ENCODE measurements around the gene PPP1R37.

PPP1R37 gene

DNA sequence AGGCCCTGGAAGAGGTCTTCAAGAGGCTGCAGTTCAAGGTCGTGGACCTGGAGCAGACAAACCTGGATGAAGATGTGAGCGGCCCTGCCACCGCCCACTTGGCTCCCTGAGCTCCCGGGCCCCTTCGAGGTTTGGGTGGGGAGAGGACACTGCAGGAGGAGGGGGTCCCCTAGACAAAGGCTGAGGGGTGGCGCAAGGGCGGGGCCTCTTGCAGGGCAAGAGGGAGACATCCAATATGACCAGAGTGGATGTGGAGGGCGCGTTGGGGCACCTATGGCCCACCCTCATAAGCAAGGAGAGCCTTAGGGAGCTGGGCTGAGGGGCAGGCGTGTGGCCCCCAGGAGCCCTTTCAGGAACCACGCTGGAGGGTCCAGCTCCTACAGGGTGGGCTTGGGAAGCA lies 47.6 kb downstream of the PPP1R37 start:
- DNase-seq = no peak

DNA sequence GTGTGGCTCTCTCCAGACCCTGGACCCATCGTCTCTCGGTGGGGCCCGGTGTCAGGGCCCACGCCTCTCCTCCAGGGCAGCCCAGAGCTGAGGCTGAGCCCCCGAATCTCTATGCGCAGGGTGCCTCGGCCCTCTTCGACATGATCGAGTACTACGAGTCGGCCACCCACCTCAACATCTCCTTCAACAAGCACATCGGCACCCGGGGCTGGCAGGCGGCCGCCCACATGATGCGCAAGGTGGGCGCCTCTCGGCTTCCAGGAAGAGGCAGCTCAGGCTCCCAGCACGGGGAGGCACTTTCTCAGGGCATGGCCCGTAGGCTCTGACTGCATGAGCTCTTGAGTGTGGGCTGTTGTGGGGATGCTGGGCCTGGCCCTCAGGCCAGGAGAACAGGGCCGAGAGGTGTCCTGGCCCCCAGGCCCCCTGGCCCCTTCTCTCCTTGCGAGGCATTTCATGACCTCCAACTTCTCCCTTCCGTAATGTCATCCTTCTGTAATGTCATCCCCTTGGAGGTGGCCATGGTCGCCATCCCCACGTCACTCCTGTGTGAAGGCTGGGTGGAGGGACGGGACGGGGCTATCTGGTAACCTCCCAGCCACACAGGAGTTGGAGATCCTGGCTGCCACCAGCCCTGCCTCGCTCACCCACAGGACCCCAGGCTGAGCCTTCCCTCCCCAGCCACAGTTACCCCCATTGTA lies 48.4 kb downstream of the PPP1R37 start:
- DNase-seq = no peak

DNA sequence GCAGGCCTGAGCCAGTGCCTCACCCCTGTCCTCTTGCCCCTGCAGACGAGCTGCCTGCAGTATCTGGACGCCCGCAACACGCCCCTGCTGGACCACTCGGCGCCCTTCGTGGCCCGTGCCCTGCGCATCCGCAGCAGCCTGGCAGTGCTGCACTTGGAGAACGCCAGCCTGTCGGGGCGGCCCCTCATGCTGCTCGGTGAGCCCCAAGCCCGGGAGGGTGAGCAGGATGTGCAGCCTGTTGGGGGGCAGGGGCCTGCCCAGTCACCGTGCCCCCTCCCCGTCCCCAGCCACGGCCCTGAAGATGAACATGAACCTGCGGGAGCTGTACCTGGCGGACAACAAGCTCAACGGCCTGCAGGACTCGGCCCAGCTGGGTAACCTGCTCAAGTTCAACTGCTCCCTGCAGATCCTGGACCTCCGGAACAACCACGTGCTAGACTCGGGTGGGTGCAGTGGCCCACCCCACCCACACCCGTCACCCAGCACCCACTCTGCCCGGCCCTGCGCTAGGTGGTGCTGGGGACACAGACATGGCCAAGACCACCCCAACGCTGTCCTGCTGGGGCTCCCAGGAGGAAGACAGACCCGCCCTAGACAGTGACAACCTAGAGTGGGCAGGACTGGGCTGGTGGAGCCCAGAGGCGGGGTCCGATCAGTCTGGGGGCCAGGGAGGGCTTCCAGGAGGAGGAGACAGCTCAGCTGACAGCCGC lies 49.2 kb downstream of the PPP1R37 start:
- DNase-seq = no peak

DNA sequence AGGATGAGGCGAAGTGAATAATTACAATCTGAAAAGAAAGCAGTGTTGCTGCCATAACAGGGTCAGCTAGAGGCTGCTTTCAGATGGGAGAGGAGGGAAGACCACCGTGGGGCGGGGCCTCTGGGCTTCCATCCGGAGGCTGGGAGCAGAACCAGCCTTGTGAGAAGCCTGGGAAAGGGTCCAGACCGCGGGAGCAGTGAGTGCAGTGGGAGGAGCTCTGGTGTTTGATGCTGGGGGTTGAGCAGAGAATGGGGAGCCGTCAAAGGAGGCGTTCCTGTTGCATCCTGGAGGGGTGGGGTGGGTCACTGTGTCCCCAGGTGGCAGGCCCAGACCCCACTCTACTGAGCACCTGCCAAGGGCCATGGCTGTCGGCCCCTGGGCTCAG lies 49.7 kb downstream of the PPP1R37 start:
- DNase-seq = no peak

DNA sequence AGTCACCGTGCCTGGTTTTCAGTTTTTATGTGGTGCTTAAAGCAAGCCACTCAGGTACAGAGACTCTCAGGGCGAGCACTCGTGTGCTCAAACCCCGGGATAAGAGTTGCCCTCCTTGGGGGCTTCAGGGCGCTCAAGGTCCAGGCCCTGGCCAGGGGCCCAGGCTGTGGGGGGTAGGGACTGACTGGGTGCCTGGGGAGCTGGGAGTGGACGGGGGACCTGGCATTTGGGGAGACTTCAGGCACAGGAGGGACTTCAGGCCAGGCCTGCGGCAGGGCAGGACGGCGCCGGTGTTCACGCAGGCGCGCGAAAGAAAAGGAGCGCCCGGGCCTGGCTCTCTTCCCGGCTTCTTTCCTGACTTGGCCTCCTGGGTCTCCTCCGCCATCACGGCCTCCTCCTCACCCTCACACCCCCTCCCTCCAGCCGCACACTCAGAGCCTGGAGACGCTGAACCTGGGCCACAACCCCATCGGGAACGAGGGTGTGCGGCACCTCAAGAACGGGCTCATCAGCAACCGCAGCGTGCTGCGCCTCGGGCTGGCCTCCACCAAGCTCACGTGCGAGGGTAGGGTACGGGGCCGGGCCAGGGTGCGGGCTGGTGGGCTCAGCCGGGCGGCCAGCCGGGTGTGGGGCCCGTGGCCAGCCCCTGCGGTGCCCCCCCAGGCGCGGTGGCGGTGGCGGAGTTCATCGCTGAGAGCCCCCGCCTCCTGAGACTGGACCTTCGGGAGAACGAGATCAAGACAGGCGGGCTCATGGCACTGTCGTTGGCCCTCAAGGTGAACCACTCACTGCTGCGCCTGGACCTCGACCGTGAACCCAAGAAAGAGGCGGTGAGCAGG lies 51.7 kb downstream of the PPP1R37 start:
- DNase-seq = no peak

DNA sequence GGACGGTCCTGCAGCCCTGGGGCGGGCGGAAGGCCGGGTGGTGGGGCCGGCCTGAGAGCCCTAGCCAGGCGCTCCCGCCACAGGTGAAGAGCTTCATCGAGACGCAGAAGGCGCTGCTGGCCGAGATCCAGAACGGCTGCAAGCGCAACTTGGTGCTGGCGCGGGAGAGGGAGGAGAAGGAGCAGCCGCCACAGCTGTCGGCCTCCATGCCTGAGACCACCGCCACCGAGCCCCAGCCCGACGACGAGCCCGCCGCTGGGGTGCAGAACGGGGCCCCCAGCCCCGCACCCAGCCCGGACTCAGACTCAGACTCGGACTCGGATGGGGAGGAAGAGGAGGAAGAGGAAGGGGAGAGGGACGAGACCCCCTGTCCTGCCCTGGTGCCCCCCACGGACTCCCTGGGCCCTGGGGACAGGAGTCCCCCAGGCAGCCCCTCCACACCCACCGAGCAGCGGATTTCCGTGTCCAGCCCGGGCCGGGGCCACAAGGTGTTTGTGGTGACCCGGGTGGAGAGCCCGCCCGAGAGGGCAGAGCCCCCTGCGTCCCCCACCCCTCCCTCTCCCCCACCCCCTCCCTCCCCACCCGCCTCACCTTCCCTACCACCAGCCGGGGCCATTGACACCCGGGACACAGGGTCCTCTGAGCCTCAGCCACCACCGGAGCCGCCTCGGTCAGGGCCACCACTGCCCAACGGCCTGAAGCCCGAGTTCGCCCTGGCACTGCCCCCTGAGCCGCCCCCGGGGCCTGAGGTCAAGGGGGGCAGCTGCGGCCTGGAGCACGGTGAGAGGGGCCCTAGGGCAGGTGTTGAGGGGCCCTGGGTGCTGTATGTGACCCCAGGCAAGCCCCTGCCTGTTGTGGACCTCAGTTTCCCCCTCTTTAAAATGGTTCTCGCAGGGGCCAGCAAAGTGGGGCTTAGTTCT lies 52.6 kb downstream of the PPP1R37 start:
- DNase-seq = no peak

DNA sequence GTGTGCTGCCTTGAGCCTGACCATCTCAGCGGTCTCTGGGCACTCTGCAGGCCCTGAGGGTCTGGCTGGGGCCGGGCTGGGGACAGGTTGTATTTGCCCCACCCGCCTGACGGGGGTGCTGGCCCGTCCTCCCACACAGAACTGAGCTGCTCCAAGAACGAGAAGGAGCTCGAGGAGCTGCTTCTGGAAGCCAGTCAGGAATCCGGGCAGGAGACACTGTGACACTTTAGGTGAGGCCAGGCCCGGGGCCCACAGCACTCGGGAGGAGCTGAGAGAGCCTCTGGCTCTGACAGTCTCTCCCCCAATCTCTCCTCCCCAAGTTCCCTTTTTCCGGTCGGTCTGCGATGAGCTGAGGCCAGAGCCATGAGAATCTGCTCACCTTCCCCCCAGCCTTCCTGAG lies 53.3 kb downstream of the PPP1R37 start:
- DNase-seq = no peak

DNA sequence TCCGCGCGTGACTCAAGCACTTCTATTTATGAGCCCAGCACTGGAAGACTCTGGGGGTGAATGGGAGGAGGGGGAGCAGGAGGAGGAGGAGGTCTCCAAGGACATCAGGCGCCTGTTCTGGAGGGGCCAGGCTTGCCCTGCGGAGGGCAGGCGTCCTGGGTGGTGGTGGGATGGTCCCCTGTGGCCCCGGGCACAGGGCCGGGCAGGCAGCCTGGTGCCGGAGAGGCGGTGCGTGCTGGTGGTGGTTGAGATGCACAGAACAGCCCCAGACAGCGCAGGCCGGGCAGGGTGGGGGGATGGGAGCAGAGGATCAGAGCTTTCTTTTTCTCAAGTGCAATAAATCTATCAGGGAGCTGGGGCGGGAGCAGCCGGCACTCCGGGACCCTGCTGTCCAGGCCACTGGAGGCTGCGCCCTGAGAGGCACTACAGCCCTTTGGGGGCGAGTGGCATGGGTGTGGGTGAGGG lies 53.8 kb downstream of the PPP1R37 start:
- no peak for DNase-seq

DNA sequence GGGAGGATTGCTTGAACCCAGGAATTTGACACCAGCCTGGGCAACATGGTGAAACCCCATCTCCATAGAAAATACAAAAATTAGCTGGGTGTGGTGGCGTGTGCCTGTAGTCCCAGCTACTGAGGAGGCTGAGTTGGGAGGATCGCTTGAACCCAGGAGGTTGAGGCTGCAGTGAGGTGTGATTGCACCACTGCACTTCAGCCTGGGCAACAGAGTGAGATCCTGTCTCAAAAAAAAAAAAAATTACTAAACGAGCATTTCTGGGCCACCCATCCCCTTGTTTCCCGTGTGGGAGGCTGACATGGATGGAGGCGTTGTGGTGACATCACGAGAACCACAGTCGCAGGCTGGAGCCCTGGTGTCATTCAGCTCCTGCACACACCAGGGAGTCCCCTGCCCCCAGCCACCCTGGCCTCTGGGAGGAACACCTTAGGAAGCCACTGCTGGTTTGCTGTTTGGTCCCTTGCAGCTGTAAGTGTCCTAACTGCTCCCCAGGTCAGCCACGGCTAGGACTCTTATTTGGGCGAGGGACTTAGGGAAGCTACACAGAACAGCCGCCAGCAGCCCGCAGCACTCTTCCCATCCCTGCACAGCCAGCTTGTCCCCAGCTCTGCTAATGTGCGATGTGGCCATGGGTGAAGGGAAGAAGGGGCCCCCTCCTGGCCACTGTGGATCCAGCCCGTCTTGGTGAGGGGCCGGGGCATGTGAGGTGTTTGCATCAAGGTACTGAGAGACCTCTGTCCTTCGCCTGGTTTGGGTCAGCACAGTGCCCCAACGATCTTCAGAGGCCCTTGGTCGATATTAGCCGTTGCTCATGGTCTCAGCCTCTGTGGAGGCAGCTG lies 55.1 kb downstream of the PPP1R37 start:
- DNase-seq = no peak

DNA sequence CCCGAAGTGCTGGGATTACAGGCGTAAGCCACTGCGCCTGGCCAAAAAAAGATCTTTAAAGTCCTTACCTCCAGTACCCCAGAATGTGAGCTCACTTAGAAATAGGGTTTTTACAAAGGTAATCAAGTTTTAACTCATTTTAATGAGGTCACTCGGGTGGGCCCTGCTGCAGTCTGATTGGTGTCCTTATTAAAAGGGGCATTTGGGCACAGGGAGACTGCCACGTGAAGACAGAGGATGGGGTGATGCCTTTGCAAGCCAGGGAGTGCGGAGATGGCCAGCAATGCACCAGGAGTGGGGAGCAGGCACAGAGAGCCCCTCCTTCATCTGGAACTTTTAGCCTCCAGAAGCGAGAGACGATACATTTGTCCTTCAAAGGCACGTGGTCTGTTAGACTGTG lies 56.1 kb downstream of the PPP1R37 start:
- DNase-seq = no peak

DNA sequence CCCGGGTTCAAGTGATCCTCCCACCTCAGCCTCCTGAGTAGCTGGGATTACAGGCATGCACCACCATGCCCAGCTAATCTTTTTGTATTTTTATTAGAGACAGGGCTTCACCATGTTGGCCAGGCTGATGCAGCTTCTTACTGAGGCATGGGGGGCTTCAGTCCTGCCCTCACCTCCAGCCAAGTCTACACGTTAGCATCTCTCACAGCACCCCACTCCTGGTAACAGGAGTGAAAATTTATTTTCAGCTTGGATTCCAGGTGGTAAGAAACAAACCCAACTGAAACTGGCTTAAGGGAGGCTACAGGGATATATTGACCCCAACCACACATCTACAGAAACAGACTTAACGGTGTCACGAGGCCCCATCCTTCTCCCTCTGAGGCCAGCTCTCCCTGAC lies 57.2 kb downstream of the PPP1R37 start:
- DNase-seq = no peak

DNA sequence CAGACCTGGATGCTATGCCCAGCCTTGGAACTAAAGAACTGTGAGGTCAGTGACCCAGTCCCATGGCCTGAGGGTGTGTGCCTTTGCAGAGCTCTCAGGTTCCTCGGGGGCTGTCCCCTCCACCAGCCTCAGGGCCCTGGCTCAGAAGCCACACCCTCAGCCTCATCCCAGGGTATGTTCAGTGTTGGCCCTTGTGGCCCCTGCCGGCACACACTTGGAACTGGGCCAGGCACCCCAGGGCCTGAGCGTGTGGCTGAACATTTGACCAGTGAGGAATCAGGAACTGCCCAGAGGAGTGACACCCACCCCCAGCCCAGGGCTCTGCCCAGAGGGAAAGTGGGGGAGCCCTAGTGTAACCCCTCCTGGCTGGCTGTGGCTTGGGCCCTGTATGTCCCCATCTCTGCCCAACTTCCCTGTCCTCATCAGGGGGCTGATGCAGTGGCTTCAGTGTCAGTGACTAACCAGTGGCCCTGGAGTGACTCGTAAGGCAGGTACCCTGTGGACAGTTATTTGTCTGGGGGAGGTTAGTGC lies 57.8 kb downstream of the PPP1R37 start:
- DNase-seq = no peak

DNA sequence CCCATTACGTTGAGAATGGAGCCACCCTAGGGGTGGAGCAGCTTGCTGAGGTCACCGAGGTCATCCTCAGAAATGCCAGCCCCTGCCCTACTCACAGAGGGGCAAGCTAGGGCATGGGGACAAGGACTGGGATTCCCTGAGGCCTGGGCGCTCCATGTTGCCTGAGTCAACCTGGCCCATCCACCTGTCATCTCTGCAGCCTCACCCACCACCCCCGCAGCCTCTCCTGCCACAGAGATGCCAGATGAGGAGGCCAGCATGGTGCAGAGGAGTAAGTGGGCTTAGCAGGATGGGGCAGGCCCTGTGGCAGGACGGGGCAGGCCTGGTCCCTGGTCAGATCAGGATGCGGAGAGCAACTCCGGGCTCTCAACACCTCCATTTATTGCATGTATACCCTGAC lies 58.3 kb downstream of the PPP1R37 start:
- DNase-seq = no peak

DNA sequence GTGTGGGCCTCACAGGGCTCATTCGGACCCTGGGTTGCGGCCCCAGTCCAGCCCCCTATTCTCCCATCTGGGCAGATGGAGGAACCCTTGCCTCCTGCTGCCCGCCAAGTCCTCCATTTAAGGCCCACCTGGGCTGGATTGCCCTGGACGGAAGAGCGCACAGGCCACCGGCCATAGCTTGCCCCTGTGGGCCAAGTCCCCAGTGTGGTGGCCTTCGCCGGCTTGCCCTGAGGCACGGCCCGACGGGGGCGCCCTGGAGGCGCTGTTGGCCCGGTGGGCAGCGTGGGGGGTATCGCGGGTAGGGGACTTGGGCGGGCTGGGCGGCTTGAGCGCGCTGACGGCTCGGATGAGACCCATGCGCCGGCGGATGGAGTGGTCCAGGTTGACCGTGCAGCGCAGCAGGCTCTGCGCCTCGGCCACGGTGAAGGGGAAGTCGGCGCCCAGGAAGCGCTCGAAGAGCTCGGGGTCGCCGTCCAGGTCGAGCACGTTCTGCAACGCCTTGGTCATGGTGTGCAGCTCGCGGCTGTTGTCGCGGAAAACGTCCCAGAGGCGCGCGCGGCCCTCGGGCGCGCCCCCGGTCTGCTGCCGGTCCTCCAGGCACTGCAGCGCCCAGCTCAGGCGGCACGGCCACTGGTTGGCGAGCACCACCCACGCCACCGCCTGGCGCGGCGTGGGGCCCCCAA lies 59.0 kb downstream of the PPP1R37 start:
- DNase-seq = no peak

DNA sequence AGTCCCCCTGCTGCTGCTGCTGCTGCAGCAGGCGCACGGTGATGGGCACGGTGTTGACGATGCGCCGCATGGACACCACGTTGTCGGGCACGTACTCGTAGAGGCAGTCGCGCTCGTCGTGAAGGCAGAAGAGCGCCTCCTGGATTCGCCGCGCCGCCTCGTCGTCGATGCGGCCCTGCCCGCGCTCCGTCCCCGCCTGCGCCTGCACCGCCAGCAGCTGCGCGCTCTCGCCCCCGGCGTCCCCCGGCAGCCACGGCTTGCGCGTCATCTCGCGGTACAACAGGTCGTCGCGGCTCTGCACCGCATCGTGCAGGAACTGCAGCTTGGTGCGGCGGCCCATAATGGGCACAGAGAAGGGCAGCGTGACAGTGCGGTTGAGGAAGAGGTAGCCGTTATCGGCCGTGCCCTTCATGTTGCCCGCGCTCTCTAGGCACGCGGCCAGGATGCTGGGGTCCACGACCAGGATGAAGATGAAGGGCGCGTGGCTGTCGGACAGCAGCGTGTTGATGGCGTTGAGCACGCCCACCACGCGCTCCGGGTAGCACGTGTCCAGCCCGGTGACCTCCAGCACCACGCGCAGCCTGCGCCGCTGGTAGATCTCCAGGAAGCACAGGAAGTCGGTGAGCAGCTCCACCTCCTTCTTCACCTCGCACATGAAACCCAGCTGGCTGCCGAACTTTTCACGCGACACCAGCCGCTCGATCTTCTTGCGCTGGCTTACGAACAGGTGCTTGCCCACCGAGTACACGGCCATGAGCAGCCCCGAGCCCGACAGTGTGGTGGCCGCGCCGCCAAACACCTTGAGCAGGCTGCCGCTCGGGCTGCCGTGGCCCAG lies 59.7 kb downstream of the PPP1R37 start:
- peak; percentile 30 for DNase-seq

DNA sequence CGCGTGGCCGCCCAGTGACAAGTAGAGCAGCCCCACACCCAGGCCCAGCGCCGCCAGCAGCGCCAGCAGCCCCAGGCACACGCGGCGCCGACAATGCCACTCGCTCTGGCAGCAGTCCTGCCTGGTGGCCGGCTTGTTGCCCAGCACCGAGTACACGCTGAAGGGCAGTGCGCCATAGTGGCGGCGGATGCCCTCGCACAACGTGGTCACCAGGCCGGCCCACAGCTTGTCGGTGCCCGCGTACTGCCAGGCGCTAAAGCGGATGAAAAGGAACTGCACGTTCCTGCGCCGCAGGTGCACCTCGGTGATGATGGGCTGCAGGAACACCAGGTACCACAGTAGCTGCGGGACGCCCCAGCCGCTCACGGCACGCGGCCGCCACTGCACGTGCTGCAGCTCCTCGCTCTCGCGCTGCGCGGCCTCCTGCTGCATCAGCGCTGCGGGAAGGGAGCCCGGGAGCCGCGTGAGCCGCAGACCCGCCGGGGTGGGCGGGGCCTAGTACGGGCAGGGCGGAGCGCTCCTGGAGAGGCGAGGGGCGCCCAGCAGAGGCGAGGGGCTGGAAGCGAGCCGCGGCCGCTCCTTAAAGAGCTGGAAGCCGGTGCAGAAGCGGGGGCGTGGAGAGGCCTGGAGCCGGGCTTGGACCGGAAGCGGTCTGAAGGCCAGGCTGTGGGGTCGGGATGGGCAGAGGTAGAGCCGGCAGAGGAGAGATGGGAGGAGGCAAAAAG lies 60.5 kb downstream of the PPP1R37 start:
- peak; percentile 15 for DNase-seq

DNA sequence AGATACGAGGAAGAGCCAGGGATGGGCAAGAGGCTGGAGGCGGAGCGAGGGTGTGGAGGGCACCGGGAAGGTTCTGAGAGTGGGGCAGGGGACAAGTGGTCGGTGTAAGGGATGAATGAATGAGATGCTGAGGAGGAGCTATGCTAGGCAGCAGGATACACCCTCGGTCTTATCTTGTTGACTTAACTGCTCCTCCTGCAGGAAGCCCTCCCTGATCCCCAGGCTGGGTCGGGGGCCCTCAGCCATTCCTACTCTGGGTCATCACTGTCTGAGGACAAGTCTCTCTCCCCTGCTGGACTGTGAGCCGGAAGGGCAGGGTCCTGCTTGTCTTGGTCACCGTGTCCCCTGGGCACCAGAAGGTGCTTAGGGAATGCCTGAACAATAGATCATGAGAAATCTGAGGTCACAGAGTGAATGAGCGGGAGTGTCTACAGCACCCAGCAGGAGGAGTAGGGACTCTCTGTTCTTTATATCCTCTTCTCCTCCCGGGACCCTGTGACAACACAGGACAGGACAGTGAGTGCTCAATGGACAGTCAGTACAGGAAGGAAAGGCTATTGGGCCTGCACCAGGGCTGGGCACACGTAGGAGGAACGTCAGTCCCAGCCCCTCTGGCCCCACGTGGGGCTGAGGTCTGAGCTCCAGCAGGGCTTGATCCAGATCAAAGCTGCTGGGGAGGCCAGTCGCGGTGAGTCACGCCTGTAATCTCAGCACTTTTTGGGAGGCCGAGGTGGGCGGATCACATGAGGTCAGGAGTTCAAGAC lies 61.3 kb downstream of the PPP1R37 start:
- peak; percentile 56 for DNase-seq

DNA sequence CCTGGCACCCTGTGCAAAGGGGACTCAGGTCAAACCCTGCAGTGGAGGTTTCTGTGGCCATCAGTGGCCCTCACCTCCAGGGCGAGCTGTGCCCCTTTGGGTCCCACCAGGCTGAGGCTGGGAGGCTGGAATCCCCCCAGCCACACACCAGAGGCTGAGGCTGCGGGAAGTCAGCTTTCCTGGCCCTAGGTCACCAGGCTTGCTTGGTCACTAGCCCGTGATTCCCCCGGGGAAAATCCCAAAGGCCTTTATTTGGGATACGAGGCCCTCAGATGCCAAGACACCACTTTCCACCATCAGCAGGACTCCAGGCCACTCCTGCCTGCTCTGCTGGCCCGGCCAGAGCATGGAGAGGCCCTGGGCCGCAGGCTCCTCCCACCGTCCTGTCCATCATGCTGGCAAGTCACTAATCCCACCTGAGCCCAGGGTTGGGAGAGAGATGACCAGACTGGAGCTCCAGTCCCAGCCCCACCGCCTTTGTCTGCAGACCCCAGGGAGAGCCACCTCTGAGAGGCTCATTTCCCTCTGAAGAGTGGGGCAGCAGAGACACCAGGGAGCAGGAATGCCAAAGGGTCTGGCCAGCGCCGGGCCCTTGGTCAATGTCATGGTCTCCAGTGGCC lies 63.1 kb downstream of the PPP1R37 start:
- DNase-seq = no peak
